Measurements from ENCODE around the gene ANXA2. TPM values are rescaled to one million over a fixed set of nuclear protein-coding genes. Genes with fewer than 3 reads are reported as not detected.

Gene ANXA2
- total RNA-seq, 4 donors from 2014 or later: 376 to 811 (median 549) TPM

DNA sequence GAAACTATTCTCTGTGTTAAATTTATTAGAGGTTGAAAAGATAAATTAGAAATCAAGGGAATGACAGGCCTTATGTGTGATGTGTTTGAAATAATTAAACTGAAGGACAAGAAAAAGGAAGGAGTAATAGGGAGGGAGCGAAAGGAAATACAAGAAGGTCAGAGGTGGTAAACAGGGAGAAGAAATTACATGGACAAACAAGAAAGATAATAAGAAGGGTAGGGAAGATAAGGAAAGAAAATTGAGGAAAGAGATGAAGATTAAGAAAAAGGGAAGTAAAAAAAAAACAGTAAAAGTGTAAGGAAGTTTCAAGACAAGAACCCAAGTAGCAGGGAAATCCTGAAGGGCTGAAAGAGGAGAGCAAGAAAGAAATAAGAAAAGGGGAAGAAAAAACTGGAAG, 26.2 kb upstream of the ANXA2 start:
- intact Hi-C loops (cut with DNase I; ENCODE audit: low total_unique reads): no loop called here
- no peaks in the 10 kb centered on the region for H3K27me3 ChIP-seq
- no peaks in the 10 kb centered on the region for H3K36me3 ChIP-seq
- TF ChIP-seq, protein P1, sequence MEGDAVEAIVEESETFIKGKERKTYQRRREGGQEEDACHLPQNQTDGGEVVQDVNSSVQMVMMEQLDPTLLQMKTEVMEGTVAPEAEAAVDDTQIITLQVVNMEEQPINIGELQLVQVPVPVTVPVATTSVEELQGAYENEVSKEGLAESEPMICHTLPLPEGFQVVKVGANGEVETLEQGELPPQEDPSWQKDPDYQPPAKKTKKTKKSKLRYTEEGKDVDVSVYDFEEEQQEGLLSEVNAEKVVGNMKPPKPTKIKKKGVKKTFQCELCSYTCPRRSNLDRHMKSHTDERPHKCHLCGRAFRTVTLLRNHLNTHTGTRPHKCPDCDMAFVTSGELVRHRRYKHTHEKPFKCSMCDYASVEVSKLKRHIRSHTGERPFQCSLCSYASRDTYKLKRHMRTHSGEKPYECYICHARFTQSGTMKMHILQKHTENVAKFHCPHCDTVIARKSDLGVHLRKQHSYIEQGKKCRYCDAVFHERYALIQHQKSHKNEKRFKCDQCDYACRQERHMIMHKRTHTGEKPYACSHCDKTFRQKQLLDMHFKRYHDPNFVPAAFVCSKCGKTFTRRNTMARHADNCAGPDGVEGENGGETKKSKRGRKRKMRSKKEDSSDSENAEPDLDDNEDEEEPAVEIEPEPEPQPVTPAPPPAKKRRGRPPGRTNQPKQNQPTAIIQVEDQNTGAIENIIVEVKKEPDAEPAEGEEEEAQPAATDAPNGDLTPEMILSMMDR (IDR thresholded peaks at IDR 0.05): no peak
- no peak for TF ChIP-seq POLR2A (IDR thresholded peaks at IDR 0.05)
- H3K27ac ChIP-seq: peak overlapping the region in 1 of 2 donors; percentile 15
- DNase-seq: no peak
- no peaks in the 10 kb centered on the region for H3K4me1 ChIP-seq
- H3K9me3 ChIP-seq: no peaks in the 10 kb centered on the region
- no peak overlapping the region for H3K4me3 ChIP-seq

DNA sequence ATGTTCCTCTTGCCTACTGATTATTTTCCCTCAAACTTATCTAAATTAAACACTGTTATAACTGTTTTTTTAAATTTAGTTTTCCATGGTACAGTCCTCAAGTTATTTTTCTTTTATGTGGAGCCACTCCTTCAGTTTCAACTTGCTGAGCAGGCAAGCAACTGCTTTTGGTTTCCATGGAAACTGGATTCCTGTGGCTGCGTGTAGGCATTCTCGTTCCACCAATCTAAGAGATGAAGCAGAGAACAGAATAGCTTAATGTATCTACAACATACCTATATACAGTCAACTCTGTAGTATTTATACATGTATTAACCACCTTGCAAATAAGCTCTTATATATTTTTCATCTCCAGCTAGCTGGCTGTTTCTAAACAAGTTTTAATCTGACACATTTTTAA, 25.8 kb upstream of the ANXA2 start:
- no peak for TF ChIP-seq POLR2A (IDR thresholded peaks at IDR 0.05)
- intact Hi-C loops (cut with DNase I; ENCODE audit: low total_unique reads): no loop called here
- Histone ChIP-seq H3K4me1 (no peaks in the 10 kb centered on the region), H3K9me3 (no peaks in the 10 kb centered on the region), H3K27me3 (no peaks in the 10 kb centered on the region), H3K36me3 (no peaks in the 10 kb centered on the region), H3K4me3 (no peak overlapping the region), H3K27ac (peak overlapping the region in 1 of 2 donors; percentile 15)
- DNase-seq: no peak

DNA sequence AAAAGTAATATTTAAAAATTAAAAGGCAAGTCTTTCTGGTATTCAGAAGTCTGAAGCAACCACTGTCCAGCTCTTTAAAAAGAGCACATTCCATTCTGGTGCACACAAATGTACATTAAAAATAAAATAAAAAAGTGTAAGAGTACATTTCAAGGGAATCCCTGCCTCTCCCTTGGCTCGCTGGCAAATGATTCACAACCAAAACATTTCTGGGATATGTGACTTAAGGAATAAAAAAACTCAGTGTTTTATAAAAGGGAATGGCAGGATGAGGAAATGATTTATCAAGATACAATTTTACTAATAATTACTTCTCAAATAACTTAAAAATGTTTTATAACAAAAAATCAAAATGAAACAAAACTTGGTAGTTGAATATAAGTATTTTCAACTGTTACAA, 23.8 kb upstream of the ANXA2 start:
- H3K4me3 ChIP-seq: no peak overlapping the region
- no peaks in the 10 kb centered on the region for H3K4me1 ChIP-seq
- DNase-seq: no peak
- H3K36me3 ChIP-seq: no peaks in the 10 kb centered on the region
- no peaks in the 10 kb centered on the region for H3K27me3 ChIP-seq
- intact Hi-C loops (cut with DNase I; ENCODE audit: low total_unique reads): no loop called here
- no peak overlapping the region for H3K27ac ChIP-seq
- TF ChIP-seq, protein P1 (IDR thresholded peaks at IDR 0.05): no peak
- no peak for TF ChIP-seq POLR2A (IDR thresholded peaks at IDR 0.05)
- no peaks in the 10 kb centered on the region for H3K9me3 ChIP-seq

DNA sequence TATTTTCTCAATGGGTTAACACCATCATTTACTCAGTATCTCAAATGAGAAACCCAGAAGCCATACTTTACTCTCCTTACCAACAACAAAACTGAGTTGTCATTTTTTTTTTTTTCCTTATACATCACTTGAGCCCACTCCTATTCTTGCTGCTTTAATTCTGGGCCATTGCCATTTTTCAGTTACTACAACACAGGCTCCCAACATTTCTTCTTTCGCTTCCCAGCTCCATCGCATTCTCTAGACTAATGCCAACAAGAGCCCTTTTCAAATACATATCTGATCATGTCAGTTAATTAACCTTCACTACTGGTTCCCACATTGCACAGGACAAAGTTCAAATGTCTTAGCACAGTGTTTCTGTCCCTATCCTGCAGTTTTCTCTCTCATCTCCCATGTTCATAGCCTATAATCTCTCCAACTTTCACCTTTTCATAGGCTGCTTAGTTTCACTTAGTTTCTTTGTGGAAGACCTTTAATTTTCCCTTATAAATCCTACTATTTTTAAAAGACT, 22.5 kb upstream of the ANXA2 start:
- Histone ChIP-seq H3K27ac (no peak overlapping the region), H3K27me3 (no peaks in the 10 kb centered on the region), H3K4me3 (no peak overlapping the region), H3K36me3 (no peaks in the 10 kb centered on the region), H3K4me1 (no peaks in the 10 kb centered on the region), H3K9me3 (no peaks in the 10 kb centered on the region)
- TF ChIP-seq POLR2A (IDR thresholded peaks at IDR 0.05): no peak
- TF ChIP-seq, protein P1 (IDR thresholded peaks at IDR 0.05): no peak
- DNase-seq: no peak
- intact Hi-C loops (cut with DNase I; ENCODE audit: low total_unique reads): no loop called here

DNA sequence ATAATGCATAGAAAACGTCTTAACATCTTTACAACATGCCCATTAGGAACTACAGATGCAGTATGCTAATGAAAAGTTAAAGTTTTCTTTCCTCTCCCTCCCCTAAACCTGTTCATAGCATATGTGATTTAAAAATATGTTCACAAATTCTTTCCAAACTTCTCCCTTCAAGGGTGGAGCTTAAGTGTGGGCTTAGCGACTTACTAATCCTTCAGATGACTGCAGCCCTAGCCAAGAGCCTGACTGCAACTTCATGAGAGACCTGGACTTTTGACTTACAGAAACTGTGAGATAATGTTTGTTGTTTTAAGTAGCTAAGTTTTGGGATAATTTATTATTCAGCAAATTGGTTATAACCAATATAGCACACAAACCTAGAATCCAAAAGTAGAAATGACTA, 22.0 kb upstream of the ANXA2 start:
- intact Hi-C loops (cut with DNase I; ENCODE audit: low total_unique reads): no loop called here
- Histone ChIP-seq H3K27ac (no peak overlapping the region), H3K9me3 (no peaks in the 10 kb centered on the region), H3K4me1 (no peaks in the 10 kb centered on the region), H3K27me3 (no peaks in the 10 kb centered on the region), H3K36me3 (no peaks in the 10 kb centered on the region), H3K4me3 (no peak overlapping the region)
- TF ChIP-seq POLR2A (IDR thresholded peaks at IDR 0.05): no peak
- TF ChIP-seq, protein P1 (IDR thresholded peaks at IDR 0.05): no peak
- no peak for DNase-seq

DNA sequence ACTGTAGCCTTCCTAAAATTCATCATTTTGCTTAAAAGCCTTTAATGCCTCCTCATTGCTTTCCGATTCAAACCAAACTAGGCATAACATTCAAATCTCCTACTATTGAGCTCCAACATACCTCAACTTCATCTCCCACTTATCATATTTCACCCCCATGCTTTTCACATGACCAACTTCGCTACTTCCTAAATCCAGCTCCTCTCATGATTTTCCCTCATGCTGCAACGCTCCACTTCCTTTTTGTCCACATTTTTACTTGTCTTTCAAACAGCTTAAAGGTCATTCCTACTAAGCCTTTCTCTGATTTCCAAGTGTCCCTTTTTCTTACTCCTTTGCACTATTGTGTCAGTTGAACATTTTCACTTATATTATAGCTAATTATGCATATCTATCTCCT, 20.3 kb upstream of the ANXA2 start:
- TF ChIP-seq, protein P1 (IDR thresholded peaks at IDR 0.05): no peak
- no peak for TF ChIP-seq POLR2A (IDR thresholded peaks at IDR 0.05)
- Histone ChIP-seq H3K4me3 (no peak overlapping the region), H3K27me3 (no peaks in the 10 kb centered on the region), H3K27ac (no peak overlapping the region), H3K4me1 (no peaks in the 10 kb centered on the region), H3K36me3 (no peaks in the 10 kb centered on the region), H3K9me3 (no peaks in the 10 kb centered on the region)
- no peak for DNase-seq
- intact Hi-C loops (cut with DNase I; ENCODE audit: low total_unique reads): no loop called here
